Measurements from ENCODE around the gene LRRC8D. TPM values are rescaled to one million over a fixed set of nuclear protein-coding genes. Genes with fewer than 3 reads are reported as not detected.

Gene LRRC8D
- total RNA-seq, 4 donors from 2014 or later = 8.7 to 19.1 (median 10.9) TPM

DNA sequence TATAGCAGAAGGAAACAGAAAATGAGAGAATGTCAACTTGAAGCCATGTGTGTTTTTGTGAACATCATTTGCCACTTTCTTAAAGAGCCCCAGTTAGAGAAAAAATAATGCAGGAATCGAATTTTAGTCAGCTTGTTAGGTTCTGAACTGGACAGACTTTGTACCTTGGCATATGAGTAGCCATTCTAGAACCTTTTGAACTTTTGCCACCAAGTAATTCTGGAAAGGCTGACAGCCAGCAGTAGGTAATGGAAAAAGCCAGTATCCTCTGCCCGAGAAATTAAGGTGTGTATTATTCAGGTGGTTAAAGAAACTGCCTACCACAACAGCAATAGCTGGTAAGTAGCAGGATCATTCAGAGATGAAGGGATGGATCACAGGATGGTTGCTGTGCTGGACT, 20.7 kb downstream of the LRRC8D start:
- no peak for DNase-seq
- no peak for TF ChIP-seq POLR2A (IDR thresholded peaks at IDR 0.05)
- no peaks in the 10 kb centered on the region for H3K27me3 ChIP-seq
- no peak overlapping the region for H3K27ac ChIP-seq
- no peak overlapping the region for H3K4me3 ChIP-seq
- WGBS, 2 donors = 86 to 90% methylated on average over 2 of the region's 2 CpGs
- H3K36me3 ChIP-seq = no peaks in the 10 kb centered on the region
- H3K4me1 ChIP-seq = peaks cover 0 to 23% (median 8%) of the 10 kb centered on the region in 3 donors
- H3K9me3 ChIP-seq = no peaks in the 10 kb centered on the region
- intact Hi-C loops (cut with DNase I) = no loop called here

DNA sequence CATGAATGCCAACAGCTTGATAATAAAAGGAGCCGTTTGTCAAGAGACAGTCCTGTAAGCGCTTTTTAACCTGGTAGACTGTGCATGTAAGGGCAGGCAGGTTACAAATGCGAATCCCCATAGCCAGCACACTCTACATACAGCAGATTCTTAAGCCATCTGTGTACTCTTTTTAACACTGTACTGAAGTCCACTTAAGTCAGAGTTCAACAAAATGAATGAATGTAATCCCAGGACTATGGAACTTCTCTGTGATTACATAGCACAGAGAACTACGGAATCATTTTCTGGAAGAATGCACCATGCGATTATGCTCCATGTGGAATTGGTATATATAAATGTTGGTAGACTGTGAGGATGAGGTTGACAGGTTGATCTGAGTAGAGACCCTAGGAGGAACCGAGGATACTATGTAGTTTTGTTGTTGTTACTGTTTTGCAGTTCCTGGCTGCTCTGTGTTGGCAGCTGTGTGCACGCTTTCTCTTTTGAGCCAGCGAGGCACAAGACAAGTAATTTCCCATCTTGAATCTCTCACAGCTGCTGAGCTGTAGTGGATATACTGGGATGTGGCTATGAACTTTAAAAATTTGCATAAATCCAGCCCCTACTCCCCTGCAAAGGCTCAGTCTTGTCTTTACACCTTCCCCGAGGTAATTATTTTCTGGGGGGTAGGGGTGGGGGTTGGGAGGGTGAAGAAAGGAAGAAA, 21.9 kb downstream of the LRRC8D start:
- intact Hi-C loops (cut with DNase I) = no loop called here
- Histone ChIP-seq H3K27ac (peak overlapping the region; percentile 78 to 92 (median 84)), H3K36me3 (no peaks in the 10 kb centered on the region), H3K27me3 (no peaks in the 10 kb centered on the region), H3K9me3 (no peaks in the 10 kb centered on the region), H3K4me1 (peaks cover 0 to 23% (median 8%) of the 10 kb centered on the region in 3 donors), H3K4me3 (peak overlapping the region; percentile 64 to 92 (median 80))
- DNase-seq = no peak
- WGBS, 2 donors = 21 to 23% methylated on average over 9 of the region's 9 CpGs
- TF ChIP-seq, protein P1, sequence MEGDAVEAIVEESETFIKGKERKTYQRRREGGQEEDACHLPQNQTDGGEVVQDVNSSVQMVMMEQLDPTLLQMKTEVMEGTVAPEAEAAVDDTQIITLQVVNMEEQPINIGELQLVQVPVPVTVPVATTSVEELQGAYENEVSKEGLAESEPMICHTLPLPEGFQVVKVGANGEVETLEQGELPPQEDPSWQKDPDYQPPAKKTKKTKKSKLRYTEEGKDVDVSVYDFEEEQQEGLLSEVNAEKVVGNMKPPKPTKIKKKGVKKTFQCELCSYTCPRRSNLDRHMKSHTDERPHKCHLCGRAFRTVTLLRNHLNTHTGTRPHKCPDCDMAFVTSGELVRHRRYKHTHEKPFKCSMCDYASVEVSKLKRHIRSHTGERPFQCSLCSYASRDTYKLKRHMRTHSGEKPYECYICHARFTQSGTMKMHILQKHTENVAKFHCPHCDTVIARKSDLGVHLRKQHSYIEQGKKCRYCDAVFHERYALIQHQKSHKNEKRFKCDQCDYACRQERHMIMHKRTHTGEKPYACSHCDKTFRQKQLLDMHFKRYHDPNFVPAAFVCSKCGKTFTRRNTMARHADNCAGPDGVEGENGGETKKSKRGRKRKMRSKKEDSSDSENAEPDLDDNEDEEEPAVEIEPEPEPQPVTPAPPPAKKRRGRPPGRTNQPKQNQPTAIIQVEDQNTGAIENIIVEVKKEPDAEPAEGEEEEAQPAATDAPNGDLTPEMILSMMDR (IDR thresholded peaks at IDR 0.05) = no peak
- TF ChIP-seq POLR2A (IDR thresholded peaks at IDR 0.05) = no peak

DNA sequence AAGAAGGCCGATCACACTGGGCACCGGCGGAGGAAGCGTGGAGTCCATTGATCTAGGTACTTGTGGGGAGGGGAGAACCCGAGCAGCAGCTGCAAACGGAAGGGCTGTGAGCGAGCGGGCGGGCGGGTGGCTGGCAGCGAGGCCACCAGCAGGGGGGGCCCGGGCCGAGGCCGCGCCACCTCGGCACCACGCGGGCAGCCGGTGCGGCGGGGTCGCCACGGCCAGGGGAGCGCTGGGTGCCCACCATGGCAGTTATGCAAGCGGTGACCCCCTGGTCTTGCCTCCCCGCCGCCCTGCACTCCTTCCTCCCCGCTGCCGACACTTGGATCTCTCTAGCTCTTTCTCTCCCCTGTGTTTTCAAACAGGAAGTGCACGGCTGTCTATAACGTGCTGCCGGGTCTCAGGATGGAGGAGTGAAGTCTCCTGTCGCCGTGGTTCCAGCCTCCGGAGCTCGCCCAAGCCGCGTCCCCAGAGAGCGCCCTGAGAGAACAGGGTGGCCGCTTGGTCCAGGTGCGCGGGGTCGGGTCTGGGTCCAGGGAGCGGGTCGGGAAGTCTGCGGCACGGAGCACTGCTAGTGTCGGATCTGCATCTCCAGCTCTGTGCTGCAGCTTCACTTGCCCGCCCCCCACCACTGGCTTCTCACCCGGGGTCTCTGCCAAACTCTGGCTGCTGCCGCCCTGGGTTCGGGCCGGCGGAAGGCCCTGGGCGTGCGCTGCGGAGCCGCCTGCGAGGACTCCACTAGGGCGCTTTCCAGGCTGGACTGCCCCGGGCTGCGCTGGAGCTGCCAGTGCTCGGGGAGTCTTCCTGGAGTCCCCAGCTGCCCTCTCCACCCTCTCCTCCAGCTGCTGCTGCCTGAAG, 22.7 kb downstream of the LRRC8D start:
- Histone ChIP-seq H3K4me3 (peak overlapping the region; percentile 64 to 92 (median 80)), H3K27me3 (no peaks in the 10 kb centered on the region), H3K4me1 (peaks cover 0 to 23% (median 8%) of the 10 kb centered on the region in 3 donors), H3K27ac (peak overlapping the region; percentile 78 to 92 (median 84)), H3K36me3 (no peaks in the 10 kb centered on the region), H3K9me3 (no peaks in the 10 kb centered on the region)
- TF ChIP-seq POLR2A (IDR thresholded peaks at IDR 0.05) = peak in 1 of 4 donors; percentile 35
- TF ChIP-seq, protein P1 (IDR thresholded peaks at IDR 0.05) = peak; percentile 46 to 85 (median 72)
- DNase-seq = peak; percentile 10
- WGBS, 2 donors = 0 to 1% methylated on average over 24 to 26 of the region's 63 CpGs
- intact Hi-C loops (cut with DNase I) = no loop called here

DNA sequence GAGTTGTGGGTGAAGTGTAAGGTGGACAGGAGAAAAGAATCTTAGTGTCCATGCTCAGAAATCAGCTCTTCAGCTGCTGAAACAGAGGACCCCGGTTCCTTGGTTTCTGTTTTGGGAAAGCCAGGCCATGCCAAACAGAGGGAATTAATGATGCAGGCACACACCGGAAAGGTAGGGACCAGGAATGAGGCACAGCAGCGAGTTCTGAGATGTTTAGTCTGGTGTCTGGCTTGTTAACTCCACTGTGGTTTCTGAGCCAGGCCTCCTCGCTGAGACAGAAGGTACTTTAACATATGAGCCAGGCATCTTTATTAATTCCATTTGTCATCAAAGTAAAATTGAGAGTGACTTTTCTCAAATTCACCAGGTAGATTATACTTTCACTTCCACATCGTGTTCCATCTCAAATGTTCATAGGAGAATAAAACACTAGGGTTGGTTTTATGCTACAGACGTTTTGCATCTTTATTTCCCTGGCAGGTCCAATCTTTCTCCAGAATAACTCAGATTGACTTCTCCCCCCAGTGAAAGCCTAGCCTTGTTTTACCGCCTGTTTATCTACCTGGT, 23.5 kb downstream of the LRRC8D start:
- Histone ChIP-seq H3K36me3 (no peaks in the 10 kb centered on the region), H3K4me3 (peak overlapping the region; percentile 64 to 92 (median 80)), H3K27ac (peak overlapping the region; percentile 78 to 92 (median 84)), H3K9me3 (no peaks in the 10 kb centered on the region), H3K4me1 (peaks cover 0 to 23% (median 8%) of the 10 kb centered on the region in 3 donors), H3K27me3 (no peaks in the 10 kb centered on the region)
- WGBS, 2 donors = 36 to 39% methylated on average over 7 of the region's 7 CpGs
- intact Hi-C loops (cut with DNase I) = no loop called here
- no peak for DNase-seq
- TF ChIP-seq, protein P1 (IDR thresholded peaks at IDR 0.05) = no peak

DNA sequence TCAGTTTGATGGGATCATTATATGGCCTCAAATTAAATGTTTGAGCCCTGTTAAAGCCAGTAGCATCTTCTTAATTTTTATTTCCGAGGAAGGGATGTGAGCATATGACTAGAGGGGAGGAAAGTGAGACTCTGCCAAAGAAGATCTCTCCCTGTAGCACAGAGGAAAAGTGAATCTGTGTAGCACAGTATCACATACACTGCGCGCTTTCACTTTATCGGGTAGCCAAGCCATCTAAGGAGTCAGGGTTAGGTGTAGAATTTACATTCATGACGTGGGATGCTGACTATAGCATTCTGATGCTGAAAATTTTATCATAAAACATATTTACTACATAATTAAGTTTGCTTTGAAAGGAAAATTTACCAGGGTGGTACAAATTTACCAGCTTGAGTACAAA, 24.0 kb downstream of the LRRC8D start:
- Histone ChIP-seq H3K36me3 (no peaks in the 10 kb centered on the region), H3K27me3 (no peaks in the 10 kb centered on the region), H3K4me3 (peak overlapping the region in 1 of 4 donors; percentile 92), H3K27ac (no peak overlapping the region), H3K9me3 (no peaks in the 10 kb centered on the region), H3K4me1 (peaks cover 0 to 23% (median 8%) of the 10 kb centered on the region in 3 donors)
- WGBS, 2 donors = 79 to 88% methylated on average over 5 of the region's 5 CpGs
- intact Hi-C loops (cut with DNase I) = no loop called here
- TF ChIP-seq, protein P1 (IDR thresholded peaks at IDR 0.05) = no peak
- TF ChIP-seq POLR2A (IDR thresholded peaks at IDR 0.05) = no peak
- no peak for DNase-seq

All from esophagus squamous epithelium (tissue), 5 donors.